Stimulated activated CD4-positive, alpha-beta T cell treated with anti-CD3 and anti-CD28 coated beads, Interleukin-1b, Interleukin-23, amount 100 ng/mL, for 1 hour (primary cell): ENCODE measurements around the gene ADAMTS17.

Experiments
- DNase-seq, 2 donors: peaks; one replicate each; pipeline ENCODE4 v3.0.0-alpha.2; 2020; ENCODE audit warnings: low read depth in 2 of 2

The ADAMTS17 gene

DNA sequence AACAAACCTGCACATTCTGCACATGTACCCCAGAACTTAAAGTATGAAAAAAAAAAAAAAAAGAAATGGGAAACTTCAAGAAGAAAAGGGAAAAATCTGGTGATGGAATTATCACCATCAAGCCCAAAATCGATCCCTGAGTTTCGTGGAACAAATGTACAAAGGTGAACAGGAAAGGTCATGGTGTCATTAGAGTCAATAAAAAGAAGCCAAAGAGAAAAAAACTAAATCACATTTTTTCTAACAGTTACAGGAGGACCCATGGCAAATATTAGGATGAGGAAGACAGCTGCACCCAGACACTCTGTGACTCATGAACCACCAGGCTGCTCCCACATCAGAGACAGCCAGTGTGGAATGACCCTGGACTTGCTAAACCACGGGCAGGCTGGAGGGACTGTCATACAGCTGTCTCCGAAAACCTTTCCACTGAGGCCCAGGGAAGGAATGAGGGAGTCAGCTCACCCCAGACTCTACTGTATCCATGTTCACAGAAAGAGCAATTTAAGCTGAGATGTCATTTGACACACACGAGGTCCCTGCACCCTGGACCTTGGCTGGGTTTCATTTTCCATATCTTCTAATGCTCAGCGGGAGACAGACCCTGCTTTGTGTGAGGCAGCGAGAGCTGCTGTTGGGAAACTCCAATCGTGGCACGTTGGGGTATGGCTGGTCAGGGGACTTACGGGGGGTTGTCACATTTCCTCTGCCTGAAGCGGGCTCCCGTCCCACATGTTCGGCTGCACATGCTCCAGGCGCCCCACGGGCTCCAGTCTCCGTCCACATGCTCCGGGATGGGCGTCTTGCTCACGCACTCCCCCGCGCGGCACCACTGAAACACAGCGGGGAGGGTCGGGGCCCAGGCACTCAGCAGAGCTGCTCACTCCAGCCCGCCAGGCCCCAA, 210.2 kb downstream of the ADAMTS17 start:
- no peak for DNase-seq

- no peak for DNase-seq
Observed at GRCh38 chr15:100129677-100130076, 212.1 kb downstream of the ADAMTS17 start.

- DNase-seq, result no peak
Observed at GRCh38 chr15:100125401-100126191, 216.2 kb downstream of the ADAMTS17 start.

DNA sequence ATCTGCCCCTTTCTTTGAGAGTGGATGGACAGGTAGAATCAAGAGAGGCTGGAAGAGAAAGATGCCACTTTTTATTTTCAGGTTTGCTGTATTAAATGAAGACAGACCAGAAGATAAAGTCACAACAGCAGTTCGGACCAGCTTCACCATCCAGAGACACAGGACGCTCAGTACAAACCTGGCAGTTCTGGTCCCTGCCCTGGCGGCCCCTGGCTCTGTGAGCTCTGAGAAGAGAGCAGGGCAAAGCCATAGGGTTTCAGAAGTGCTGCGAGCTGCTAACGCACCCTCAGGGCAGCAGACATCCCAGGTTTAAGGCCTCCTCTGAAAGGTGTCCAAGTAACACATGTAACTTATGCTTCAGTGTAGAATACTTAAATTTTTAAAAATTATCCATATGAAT, 216.8 kb downstream of the ADAMTS17 start:
- no peak for DNase-seq

DNA sequence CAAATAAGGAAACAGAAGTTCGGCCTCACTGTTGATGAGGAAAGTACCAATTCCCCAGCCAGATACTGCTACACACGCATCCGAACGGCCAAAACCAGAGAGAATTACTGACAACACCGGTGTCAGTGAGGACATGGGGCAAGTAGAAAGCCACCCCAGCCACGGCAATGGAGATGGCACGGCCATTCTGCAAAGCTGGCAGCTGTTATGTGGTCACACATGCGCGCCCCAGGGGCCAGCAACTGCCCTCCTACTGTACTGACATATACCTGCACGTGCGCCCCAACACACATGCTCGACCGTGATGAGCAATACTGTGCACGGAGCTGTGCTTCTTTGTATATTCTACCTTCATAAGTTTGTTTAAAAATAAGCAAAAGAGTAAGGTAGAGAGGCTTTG, 217.4 kb downstream of the ADAMTS17 start:
- DNase-seq, result no peak

DNA sequence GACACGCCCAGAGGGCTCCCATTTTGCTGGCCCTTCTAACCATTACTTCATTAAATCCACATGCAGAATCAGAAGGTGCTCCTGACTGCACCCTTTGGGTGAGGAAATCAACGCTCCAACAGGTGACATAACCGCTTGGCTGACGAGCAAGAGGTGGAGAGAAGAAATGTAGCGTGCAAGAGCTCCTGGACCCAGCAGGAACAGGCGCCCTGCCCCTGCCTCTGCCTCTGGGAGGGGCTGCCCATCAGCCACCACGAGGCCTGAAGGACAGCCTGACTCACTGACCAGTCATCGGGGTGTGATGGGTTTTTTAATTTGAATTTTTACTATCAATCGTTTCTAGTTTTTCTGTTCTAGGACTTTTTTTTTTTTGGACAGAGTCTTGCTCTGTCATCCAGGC, 218.2 kb downstream of the ADAMTS17 start:
- DNase-seq, result no peak

GRCh38 chr15:100121285-100121684, 220.5 kb downstream of the ADAMTS17 start:
- DNase-seq, result no peak

- DNase-seq, result no peak
Observed at GRCh38 chr15:100120111-100120510, 221.7 kb downstream of the ADAMTS17 start.

- DNase-seq, result no peak
Observed at GRCh38 chr15:100118546-100118945, 223.2 kb downstream of the ADAMTS17 start.

- DNase-seq, result no peak
Observed at GRCh38 chr15:100116416-100117190, 225.2 kb downstream of the ADAMTS17 start.

DNA sequence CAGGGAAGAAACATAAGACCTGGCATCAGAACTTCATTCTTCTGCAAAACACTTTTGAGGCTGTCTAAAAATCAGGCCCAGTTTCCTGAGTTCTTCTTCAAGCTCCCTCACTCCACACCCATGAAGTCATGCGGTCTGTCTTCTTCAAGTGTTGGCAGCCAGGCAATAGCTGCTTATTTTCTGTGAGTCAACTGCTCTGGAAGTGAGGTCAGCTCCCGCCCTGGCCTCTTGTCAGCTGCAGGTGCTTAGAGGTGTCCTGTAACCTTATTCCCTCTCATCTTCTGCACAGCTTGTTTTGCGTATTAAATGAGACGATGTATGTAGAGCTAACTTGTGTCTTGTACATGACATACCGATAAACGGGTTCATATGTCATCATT, 226.1 kb downstream of the ADAMTS17 start:
- DNase-seq, result no peak

DNA sequence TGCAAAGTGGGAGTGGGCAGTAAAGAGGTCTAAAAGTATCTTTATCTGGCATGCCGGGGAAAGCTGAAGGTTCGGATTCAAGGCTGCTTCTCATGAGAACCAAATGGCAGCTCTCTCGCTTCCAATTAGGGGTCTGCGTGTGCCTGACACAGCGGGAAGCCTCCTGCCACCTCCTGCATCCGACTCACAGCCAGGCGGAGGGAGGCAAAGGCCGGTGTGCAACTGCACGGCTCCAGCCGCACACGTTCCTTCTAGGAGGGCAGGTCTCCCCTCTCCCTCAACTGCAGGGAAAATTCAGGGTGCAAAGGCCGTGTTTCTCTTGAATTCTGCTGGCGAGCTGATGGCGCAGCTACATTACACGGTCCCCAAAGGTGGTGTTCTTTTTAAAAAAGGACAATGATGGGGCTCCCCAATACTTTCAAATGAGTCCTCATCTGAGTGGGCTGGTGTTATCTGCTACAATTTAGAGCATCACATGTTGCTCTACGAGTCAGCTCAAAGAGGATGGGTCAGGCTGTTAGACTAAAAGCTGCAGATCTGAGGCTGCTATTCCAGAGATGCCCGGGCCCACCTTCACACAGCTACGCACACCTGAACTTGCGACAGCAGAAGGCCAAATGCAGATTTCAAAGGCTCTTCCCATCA, 226.6 kb downstream of the ADAMTS17 start:
- no peak for DNase-seq

DNA sequence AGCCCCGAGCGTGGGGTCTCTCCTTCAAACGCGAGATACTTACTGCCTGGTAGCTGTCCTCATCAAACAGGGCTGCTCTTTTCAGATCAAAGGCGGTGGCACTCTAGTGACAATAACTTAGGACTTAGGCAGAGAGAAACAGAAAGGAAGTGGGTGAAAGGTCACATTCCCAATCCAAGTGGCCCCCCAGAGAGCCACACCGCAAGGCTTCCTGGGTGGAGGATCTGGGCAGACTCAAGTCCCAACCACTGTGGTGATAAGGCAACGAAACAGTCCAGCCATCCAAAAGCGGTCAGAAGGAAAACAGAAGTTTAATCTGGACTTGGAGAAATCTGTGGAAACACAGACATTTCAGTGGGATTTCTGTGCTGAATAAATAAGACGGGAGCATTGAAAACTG, 227.2 kb downstream of the ADAMTS17 start:
- DNase-seq, result no peak

GRCh38 chr15:100114100-100114499, 227.7 kb downstream of the ADAMTS17 start:
- DNase-seq, result no peak

DNA sequence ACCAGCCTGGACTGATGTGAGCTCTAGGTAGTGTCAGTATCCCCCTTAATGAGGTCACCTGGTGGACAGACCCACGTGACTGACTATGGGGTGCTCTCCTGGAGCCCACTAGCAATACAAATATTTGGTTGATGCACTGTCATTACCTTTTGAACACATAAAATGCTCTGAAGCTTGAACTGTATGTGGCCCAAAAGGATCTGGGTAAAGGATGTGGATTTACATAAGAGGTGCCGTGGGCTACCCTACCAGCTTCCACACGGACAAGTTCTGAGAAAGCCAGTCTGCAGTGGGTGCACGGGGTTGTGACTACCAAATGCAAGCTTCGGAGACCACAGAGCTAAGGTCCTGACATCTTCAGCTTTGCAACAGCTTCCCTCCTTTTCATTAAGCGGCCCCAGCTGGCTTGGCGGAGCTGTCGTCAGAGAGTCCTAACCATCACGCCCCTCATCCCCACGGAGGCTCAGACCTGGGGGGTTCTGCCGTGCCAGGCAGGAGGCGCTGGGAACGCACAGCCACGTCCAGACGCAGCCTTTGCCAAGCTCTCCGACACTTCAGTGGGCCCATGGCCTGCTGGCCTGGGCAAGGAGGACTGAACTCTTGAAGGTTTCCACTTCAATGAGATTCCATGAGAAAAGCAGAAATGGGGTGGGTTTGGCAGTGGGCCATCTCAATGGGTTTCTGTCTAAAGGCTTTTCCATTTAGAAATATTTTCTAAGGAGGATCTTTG, 228.3 kb downstream of the ADAMTS17 start:
- no peak for DNase-seq

GRCh38 chr15:100112636-100113305, 229.0 kb downstream of the ADAMTS17 start:
- DNase-seq, result no peak

DNA sequence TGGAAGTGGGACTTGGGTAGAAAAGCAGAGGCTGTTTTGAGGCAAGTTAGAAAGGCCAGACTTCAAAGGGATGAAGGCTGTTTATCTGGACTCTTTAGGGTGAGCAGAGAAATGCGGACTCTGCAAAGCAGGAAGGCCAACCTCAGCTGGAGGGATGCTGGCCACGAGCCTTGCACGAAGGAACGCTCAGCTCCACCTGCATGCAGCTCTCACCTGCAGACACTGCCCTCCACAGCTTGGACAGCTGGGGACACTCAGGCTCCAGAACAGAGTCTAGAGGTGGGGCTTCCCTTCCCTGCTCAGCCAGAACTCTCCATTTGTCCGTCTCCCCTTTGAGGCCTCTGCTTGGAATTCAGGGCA, 229.7 kb downstream of the ADAMTS17 start:
- no peak for DNase-seq

GRCh38 chr15:100111125-100112060, 230.4 kb downstream of the ADAMTS17 start:
- DNase-seq, result no peak

- no peak for DNase-seq
Observed at GRCh38 chr15:100109486-100110035, 232.2 kb downstream of the ADAMTS17 start.
